Gastrocnemius medialis (tissue), 4 donors: Measurements from ENCODE around the gene GALNT17.

Experiments
- CTCF ChIP-seq, 5 experiments: fragments of 450-650 bp in 3 of 5; fragments of 200-600 bp in 2 of 5; sonication (generic) in 2 of 5; IDR thresholded peaks in 4 of 5; conservative IDR thresholded peaks in 1 of 5; 1 replicate in 4 of 5; 2 replicates in 1 of 5; pipeline ENCODE4 v1.5.1; 2016 to 2019; ENCODE audit warnings: antibody characterized with exemption in 5 of 5, mild to moderate bottlenecking in 3 of 5, moderate library complexity in 3 of 5
- POLR2A ChIP-seq, 2 donors: fragments of 450-650 bp; IDR thresholded peaks; one replicate each; pipeline ENCODE4 v1.6.1; 2017; ENCODE audit warnings: antibody characterized with exemption in 2 of 2, mild to moderate bottlenecking in 2 of 2, moderate library complexity in 2 of 2

GRCh38 chr7:71498381-71498780, 366.4 kb downstream of the GALNT17 start:
- TF ChIP-seq CTCF (IDR thresholded peaks at IDR 0.05 in 4 of 5, conservative IDR thresholded peaks at IDR 0.05 in 1 of 5) (no peak), POLR2A (IDR thresholded peaks at IDR 0.05) (no peak)
